Hepatic stellate cell (primary cell): ENCODE measurements around the gene MRPL50.
A peak's percentile ranks its signal among the peaks of the same experiment; 100 is the strongest.

ENCODE experiments used
- DNase-seq: peaks from one replicate; pipeline ENCODE4 v3.0.0; 2011; ENCODE audit warnings: low spot score

The MRPL50 gene

DNA sequence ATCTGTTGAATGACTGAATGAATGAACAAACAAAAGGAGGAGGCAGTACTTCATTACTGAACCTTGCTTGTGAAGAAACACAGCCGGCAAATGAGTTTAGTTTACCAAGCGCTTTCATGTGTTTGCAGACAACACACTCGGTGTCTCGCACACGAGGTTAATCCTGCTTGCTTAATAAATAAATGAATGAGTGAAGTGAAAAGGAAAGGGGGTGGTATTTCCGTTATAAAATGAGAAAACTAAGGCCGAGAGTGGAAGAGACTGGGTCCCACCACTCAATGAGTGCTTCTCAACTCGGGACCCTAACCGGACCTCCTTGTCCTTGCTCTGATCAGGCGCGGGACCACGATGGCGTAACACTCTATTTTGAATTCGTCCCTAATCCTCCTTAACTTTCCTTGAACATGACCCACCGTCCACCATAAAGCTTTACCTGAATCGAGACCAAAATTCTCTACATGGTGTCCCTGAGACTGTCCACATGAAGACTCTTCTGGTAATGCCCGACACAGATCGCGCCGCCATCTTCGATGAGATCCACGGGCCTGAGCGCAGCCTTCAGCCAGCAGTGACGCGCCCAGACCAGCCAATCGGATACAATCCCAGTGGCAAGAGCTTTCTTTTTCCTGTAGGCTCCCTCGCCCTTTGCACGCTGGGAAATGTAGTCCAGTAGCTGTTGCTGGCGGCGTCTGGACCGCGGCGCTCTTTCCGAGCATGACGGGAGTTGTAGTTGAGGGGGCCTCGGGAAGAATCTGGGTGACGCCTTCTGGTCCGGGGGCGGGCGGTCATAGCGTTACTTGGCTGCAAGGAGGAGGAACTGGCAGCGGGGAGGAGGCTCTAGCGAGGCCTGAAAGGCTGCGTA lies at the start of gene MRPL50, which contains the start of gene ZNF189:
TSS of gene MRPL50 (minus strand) at position 551 of the 862 bp plus-strand sequence. CDS start at position 525, 26 bp downstream.
TSS of gene ZNF189 (plus strand) at position 784 of the 862 bp plus-strand sequence. CDS start 306 bp downstream, outside the sequence.
- peak; percentile 89 for DNase-seq

DNA sequence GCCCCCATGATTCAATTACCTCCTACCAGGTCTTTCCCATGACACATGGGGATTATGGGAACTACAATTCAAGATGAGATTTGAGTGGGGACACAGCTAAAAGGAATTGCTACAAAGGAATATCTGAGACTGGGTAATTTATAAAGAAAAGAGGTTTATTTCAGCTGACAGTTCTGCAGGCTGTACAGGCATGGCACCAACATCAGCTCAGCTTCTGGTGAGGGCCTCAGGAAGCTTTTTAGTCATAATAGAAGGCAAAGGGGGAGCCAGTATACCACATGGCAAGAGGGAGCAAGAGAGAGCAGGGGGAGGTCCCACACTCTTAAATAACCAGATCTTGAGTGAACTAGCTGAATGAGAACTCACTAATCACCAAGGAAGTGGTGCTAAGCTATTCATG lies 48.3 kb upstream of the MRPL50 start:
- no peak for DNase-seq

DNA sequence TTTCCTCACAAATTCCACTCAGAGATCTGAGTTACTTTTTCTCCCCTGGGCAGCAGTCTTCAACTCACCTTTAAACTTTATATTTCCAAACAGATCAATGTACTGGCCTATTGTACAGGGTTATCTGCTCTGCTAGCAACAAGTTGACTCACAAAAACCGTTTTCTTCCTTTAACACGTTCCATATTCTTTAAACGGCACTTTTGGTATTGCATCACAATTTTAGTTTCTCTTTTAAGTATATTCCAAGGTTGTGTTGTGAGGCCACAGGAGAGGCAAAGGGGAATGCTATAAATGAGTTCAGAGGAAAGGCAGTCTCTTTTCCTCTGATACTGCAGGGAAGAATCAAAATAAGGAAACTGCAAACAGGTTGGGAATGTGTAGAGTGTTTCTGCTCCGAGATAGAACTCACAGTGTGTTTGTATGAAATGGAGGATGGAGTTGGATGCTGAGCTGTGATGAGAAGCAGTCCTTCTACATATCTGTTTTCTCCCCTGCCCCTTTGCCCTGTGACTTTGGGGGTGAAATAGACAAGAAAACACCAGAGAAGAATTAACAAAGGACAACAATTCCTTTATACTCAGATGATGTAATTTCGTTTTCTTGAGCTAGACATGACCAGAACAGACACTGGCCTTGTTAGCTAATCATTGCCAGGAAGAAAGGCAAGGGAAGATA lies 47.1 kb upstream of the MRPL50 start:
- DNase-seq, result no peak

DNA sequence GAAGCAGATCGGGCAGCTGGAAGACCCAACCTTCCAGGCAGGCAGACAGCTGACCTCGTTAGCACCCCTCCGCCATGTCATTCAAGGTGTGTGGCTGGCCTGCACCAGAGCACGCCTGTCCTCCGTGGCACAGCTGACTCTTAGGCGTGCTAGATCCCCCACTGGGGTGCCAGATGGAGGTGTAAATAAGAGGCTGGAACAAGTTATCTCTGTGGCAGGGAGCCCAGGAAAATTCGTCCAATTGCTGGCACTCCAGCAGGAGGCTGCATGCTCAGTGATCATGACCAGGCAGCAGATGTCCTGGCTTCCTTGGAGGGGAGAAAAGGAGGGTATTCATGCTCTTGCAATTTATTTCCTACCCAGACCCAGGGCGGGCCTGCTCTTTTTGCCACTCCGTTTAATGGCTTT lies 45.0 kb upstream of the MRPL50 start:
- no peak for DNase-seq

DNA sequence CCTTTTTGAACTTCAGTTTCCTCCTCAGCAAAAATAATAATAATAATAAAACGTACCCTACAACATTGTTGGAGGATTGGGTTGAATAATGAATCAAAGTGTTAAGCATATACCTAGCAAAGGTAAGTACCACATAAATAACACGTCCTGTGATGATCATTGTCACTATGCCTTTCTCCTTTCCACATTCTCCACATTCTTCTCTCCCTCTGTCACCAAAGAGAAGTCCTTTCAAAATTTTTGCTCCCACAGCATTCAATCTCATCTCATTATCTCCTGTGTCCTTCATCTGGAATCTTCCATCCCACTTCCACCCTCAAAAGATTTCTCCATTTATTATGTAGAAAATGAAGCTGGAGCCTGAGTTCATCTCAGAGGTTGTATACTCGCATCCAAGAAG lies 44.3 kb upstream of the MRPL50 start:
- no peak for DNase-seq

DNA sequence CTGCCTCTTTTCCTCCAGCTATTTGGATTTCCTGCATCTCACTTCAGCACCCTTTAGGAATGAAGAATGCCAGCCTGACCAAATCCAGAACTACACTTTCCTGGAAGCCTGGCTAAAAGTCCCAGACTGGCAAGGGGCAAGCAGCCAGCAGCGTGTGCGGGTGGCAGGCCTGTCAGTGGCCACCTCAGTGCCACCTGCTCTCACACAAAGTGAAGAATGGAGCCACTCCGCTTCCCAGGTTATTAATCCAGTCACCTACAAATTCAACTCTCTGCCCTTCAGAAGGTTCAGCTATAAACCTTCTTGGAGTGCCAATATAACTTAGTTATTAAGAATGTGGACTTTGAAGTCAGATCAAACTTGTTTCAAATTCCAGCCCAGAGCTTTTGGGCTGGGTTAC lies 43.9 kb upstream of the MRPL50 start:
- DNase-seq, result no peak

DNA sequence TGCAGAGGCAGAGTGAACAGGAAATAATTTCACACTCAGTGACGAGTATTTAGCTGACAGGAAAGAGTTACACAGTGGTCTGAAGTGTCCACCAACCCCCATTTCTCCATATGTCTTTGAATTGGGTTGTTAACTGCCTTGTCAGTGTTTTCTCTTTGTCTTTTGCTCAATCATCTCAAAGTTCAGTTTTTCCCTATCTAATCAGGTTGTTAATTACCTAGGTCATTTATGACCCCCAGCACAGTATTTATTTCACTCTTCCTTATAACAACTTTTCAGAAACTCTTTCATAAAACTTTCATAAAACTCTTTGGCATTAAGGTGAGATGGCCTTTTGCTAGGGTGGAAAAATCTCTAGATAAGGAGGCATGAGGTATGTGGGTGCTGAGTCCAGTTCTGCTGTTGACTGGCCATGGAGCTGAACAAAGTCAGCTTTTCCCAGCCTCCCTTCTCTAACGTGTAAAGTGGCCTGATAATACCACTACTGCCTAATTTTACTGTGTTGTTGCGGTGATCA lies 42.4 kb upstream of the MRPL50 start:
- DNase-seq, result no peak

DNA sequence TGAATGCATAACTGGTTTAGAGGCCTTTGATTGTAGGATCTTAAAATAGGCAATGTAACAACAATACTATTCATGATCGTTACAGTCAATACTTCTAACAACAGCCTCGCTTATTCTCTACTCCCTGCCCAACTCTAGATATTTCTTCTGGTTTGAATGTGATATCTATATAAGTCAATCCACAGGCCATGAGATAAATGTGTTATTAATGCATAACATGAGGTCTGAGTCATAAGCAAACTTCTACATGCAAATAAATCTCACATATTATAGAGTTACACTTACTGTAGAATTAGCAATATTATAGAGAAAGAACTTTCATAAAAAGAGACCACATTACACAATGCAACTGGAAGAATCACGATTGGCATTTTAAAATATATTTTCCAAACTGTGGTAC lies 40.1 kb upstream of the MRPL50 start:
- no peak for DNase-seq

DNA sequence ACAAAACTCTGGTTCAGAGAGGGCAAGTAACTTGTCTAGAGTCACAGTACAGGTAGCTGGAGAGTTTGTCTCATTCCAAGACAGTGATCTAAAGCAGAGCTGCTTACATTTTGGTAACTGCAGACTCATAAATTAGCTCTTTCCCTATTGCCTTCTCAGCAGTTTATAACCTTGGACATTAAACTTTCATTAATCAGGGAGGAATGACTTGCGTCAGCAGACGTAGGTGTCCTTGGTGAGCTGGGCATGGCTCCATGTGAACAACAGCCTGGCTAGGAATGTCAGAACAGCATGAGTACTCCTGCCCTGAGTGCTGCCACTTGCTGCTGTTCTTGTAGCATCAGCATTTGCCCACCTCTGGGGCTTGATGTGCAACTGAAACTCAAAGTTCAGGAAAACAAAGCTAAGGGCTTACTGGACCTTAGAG lies 39.4 kb upstream of the MRPL50 start:
- no peak for DNase-seq

DNA sequence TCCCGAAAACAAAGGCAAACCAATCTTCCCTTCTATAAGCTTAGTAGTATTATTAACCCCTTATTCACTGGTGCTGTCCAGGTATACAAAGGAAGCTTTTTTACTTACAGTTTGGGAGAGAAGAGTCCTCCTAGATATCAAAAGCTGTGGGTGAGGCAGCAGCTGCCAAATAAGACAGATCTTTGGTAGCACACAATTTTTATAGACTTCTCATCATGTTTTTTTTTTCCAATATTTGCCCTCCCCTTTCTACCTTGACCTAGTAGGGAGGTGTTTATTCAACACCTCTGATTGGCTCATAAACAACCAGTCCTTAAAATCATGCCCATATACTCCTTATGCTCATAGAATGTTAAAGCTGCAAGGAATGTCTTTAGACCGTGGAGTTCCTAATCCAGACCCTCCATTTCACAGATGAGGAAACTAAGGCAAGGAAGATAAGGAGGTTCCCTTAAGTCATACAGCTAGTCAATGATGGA lies 37.2 kb upstream of the MRPL50 start, which contains the start of gene ALDOB:
TSS of gene ALDOB (minus strand) at position 174 of the 479 bp plus-strand sequence. CDS start 4,887 bp downstream, outside the sequence.
- DNase-seq, result no peak

DNA sequence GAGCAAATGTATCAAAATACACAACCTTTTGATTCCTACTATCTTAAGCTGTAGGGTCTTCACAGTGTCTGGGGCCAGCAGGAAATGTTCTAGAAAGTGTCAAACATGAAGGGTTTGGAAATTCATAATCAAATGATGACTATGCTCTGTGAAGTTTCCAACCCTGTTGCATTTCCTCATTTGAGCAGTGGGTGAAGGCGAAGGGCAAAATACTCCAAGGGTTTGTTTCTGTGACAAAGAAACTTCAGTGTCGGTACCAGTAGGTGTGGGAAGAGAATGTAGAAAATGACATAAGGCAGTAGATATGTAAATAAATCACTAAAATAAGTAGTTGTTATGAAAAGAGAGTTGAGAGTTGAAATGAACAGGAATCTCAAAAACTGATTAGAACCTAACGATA lies 36.6 kb upstream of the MRPL50 start:
- no peak for DNase-seq

DNA sequence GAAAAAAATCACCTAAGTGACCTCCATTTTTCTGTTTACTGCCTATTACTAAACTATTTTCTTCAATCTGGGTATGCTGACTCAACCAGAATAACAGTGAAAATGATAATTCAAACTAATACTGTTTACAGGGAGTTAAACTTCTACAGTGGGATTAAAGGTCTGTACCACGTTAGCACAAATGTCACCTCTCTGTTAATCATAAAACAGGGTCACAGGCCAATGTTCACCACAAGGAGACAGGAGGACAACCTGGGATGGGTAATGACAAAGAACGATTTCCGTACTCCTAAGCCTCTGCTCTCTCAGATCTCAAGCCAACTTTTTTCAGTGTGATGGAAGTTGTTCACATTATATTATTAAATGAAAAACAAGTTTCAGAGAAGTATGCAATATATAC lies 34.8 kb upstream of the MRPL50 start:
- DNase-seq, result no peak

DNA sequence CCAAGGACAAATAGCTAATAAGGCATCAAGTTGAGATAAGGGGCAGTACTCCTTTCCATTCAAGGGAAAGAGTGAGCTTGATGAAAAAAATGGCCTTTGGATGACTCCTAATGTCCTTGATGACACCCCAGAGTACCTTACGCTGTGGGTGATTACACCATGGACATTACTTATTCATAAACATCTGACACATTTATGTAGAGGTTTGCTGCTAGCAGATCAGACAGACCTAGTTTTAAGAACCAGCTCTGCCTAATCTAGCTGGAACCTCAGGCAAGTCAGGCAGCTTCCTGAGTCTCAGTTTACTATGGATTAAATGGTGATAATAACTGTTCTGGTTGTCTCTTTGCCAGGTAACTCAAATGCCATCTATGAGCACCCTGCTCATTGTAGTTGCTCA lies 34.3 kb upstream of the MRPL50 start:
- no peak for DNase-seq

DNA sequence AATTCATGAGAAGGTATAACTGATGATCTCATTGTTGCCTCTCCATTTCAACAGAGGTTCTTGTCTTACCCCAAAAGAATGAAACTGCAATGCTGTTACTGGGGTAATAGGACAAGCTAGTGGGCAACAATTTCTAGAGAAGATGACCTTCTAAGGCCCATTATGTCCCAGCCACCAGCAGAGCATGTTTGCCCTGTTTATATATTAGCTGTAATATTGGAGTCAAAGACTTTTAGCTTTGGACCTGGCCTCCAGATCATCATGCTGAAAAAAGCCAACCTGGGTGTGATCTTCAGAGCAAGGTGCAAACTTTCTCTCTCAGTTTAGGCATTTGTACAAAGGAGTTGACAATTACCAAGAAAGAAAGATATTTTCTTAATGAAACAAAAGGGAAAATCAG lies 33.8 kb upstream of the MRPL50 start:
- no peak for DNase-seq

DNA sequence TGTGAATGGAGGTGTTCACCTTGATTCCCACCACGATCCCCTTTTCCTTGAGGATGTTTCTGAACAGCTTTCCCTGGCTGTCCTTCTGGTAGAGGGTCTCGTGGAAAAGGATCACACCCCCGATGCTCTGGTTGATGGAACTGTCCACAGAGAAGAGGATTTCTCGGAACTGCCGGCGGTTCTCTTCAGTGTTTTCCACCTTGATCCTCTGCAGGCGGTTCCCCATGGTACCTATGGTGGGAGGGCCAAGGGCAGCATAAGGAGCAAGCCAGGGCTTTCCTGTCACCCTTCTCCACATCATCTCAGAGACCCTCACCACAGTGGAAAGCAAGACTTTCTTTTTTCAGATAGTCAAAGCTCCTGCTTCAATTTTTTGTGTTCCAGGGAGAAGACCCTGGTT lies 31.3 kb upstream of the MRPL50 start:
- DNase-seq, result no peak

DNA sequence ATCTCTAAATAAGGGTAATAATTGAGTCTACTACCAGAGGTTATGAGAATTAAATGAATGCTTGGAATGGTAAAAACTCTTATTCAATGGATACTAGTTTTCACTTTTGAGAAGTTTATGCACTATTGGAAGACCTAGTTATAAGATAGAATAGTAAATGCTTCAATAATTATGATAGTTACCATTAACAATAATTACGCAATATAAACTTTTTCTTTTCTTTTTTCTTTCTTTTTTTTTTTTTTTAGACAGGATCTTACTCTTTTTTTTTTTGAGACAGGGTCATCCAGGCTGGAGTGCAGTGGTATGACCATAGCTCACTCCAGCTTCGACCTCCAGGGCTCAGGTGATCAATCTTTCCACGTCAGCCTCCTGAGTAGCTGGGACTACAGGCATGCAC lies 30.5 kb upstream of the MRPL50 start:
- no peak for DNase-seq

DNA sequence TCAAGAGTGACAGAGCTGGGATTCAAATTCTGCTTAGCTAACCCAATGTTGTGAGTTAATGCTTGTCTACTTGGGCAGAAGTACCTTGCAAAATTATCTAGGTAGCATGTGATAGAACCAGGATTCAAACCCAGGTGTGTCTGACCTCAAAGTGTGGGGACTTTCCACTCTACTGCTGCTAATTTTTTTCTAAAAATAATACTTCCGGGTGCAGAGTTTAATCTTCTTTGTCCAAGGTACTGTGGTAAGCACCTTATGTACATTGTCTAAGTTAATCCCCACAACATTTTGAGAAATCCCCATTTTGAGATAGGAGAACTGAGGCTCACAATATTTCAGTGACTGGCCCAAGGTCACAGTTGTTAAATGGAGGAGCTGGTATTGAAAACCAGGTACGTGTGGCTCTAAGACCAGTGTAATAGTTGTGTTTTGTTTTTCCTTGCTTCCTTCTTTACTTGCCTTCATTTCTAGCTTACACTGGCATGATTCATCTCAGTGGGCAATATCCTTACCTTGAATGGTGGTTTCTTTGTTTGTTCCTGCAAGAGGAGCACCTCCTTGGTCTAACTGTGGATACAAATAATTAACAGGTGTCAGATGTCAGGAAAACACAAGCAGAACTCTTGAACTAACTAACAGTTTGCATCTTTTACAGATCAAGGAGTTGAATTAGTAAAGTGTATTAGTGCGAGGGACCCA lies 29.7 kb upstream of the MRPL50 start:
- DNase-seq, result no peak

DNA sequence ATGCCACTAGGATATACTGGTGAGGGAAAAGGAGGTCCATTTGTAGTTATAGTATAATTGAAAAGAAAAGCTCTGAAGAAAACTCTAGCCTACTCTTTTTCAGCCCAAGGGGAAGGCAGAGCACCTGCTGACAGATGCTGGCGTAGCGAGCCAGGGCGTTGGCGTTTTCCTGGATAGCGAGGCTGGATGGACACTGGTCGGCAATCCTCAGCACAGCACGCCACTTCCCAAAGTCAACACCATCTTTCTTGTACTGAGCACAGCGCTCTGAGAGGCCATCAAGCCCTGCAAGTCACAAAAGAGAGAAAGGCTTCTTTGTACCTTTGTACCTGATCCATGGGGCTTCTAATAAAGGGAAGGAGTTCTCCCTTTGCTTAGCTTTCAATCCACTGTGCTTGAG lies 28.9 kb upstream of the MRPL50 start:
- no peak for DNase-seq

DNA sequence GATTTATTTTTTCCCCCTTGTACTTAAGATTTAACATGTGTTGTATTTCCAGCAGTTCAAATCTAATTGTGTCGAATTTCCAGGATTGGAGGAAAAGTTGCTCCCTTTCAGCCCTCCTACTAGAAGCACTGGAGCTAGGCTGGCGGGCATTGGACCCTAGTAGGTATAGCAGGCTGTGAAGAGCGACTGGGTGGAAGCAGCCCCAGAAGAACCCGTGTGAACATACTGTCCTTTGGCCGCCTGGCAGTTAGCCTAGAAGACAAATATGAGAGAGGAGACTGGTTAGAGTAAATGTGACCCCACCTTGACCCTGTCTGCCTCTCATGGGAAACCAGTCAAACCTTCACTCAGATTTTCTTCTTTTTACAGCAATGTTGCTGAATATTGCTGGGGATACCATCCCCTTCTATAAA lies 23.2 kb upstream of the MRPL50 start:
- DNase-seq, result no peak

DNA sequence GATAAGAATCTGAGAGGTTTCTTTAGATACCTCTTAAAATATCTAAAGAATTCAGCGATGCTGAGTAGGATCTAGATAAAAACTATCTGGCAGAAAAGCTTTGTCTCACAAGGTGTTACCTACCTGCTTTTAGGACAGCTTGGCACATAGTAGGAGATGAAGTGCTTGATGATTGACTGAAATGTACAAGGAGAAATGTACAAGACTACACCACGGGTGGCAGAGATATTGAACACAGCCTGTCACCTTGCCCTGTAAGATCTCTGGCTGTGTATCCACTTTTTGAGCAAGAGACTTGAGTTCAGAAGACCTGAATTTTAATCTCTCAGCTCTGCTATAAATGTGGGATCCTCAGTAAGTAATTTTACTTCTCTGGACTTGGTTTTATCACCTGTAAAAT lies 21.4 kb upstream of the MRPL50 start:
- DNase-seq, result no peak

DNA sequence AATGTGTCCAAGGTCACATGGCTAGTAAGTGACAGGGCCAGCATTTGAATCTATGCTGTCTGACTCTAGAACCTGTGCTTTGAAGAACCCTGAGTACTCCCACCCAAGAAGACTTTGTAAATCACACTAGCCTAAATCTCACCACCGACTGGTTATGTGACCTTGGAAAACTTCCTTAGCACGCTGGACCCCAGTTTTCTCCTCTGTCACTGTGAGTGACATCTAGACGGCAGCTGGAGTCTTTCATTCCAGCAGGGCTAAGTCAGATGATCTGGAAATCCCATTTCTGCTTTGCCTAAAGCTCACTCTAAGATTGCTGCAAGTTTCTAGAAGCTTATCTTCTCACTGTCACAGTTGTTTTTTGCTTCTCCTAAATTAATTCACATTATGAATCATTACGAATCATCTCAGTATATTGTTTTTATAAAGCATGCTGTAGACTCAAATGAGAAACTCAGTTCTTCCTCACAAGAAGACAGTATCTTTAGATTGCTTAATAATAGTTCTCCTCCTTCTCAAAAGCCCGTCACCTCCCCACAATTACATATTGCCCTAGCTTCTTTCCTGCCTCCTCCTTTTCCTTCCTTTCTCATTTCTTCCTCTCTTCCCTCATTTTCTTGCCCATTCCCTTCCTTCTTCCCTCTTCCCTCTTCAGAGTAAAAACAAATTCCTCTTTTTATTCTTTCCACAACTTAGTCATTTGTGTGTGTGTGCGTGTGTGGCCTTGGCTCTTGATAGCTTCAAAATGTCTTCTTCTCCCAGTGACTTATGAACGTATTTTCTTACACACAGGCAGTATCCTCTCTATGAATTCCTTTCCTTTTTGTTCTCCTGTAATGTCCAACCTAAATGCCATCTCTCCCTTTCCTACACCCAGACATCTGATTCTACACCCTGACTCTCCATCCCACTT lies 20.4 kb upstream of the MRPL50 start:
- no peak for DNase-seq
